H1 (cell line): ENCODE measurements around the gene NOC3L. TPM values are rescaled to one million over a fixed set of nuclear protein-coding genes. Genes with fewer than 3 reads are reported as not detected.

Experiments
- BRCA1 ChIP-seq: IDR thresholded peaks from 2 replicates; pipeline ENCODE4 v1.6.1; 2012; ENCODE audit warnings: low read depth, low read length, improper control_type of control experiment
- CBX8 ChIP-seq: fragments of 300-800, 300-1000 bp; sonication (generic); IDR thresholded peaks from 2 replicates; pipeline ENCODE4 v1.7.1; 2016; ENCODE audit warnings: low read depth, low read length, borderline replicate concordance
- CEBPB ChIP-seq: IDR thresholded peaks from 2 replicates; pipeline ENCODE4 v1.6.1; 2012; ENCODE audit warnings: low read depth, low read length
- CREB1 ChIP-seq: IDR thresholded peaks from 2 replicates; pipeline ENCODE4 v1.6.1; 2012; ENCODE audit warnings: inconsistent platforms
- CTCF ChIP-seq, 3 experiments: IDR thresholded peaks; 1 replicate in 2 of 3; 2 replicates in 1 of 3; pipeline versions ENCODE4 v1.5.1 to v1.6.1; 2011; ENCODE audit warnings: low read length in 3 of 3, mild to moderate bottlenecking in 3 of 3, inconsistent platforms in 2 of 3, low read depth in 1 of 3, moderate library complexity in 1 of 3; ENCODE audit not compliant: insufficient read depth in 1 of 3; ENCODE audit errors: control extremely low read depth in 1 of 3
- EGR1 ChIP-seq: IDR thresholded peaks from 2 replicates; pipeline ENCODE4 v1.6.1; 2011; ENCODE audit warnings: low read depth, low read length, borderline replicate concordance
- EP300 ChIP-seq, 2 experiments: IDR thresholded peaks; 1 replicate in 1 of 2; 2 replicates in 1 of 2; pipeline ENCODE4 v1.6.1; 2011 to 2012; ENCODE audit warnings: low read depth in 2 of 2, low read length in 2 of 2, mild to moderate bottlenecking in 2 of 2, borderline replicate concordance in 1 of 2, inconsistent platforms in 1 of 2, moderate library complexity in 1 of 2
- FOSL1 ChIP-seq: IDR thresholded peaks from 2 replicates; pipeline ENCODE4 v1.6.1; 2011; ENCODE audit warnings: mild to moderate bottlenecking, low read depth, low read length, moderate library complexity; ENCODE audit not compliant: insufficient read depth
- GABPA ChIP-seq: IDR thresholded peaks from 2 replicates; pipeline ENCODE4 v1.6.1; 2011; ENCODE audit warnings: mild to moderate bottlenecking, low read length, moderate library complexity, borderline replicate concordance; ENCODE audit not compliant: insufficient read depth
- KDM1A ChIP-seq: fragments of 200-600, 300-600 bp; sonication (generic); IDR thresholded peaks from 2 replicates; pipeline ENCODE4 v1.7.1; 2016; ENCODE audit warnings: mild to moderate bottlenecking, low read length, borderline replicate concordance
- KDM4A ChIP-seq: IDR thresholded peaks from one replicate; pipeline ENCODE4 v1.7.1; 2012; ENCODE audit warnings: low read depth, mild to moderate bottlenecking, moderate library complexity, low read length, inconsistent platforms; ENCODE audit not compliant: severe bottlenecking
- KDM5A ChIP-seq: fragments of 200-600 bp; IDR thresholded peaks from 2 replicates; pipeline ENCODE4 v1.7.1; 2012; ENCODE audit warnings: mild to moderate bottlenecking, low read length, inconsistent platforms, mixed read lengths
- MAFK ChIP-seq: IDR thresholded peaks from 2 replicates; pipeline ENCODE4 v1.6.1; 2012; ENCODE audit warnings: low read depth, mild to moderate bottlenecking, improper control_type of control experiment, low read length
- NANOG ChIP-seq: IDR thresholded peaks from 2 replicates; pipeline ENCODE4 v1.6.1; 2011; ENCODE audit warnings: low read length, low read depth, mild to moderate bottlenecking, inconsistent platforms; ENCODE audit not compliant: insufficient read depth, poor library complexity, severe bottlenecking
- PHF8 ChIP-seq: fragments of 200-600 bp; sonication (generic); conservative IDR thresholded peaks from 2 replicates; pipeline ENCODE4 v1.7.1; 2012; ENCODE audit warnings: low read depth, mild to moderate bottlenecking, inconsistent platforms, low read length, moderate library complexity
- POU5F1 ChIP-seq: IDR thresholded peaks from 2 replicates; pipeline ENCODE4 v1.6.1; 2011; ENCODE audit warnings: low read depth, mild to moderate bottlenecking, low read length, moderate library complexity
- RFX5 ChIP-seq: IDR thresholded peaks from 2 replicates; pipeline ENCODE4 v1.6.1; 2011; ENCODE audit warnings: low read depth, low read length, improper control_type of control experiment, borderline replicate concordance
- SIN3A ChIP-seq, 2 experiments: IDR thresholded peaks in 1 of 2; conservative IDR thresholded peaks in 1 of 2; 2 replicates each; pipeline ENCODE4 v1.6.1; 2011 to 2012; ENCODE audit warnings: low read length in 2 of 2, improper control_type of control experiment in 1 of 2, low read depth in 1 of 2, mild to moderate bottlenecking in 1 of 2
- SP2 ChIP-seq: IDR thresholded peaks from 2 replicates; pipeline ENCODE4 v1.6.1; 2012; ENCODE audit warnings: mild to moderate bottlenecking, low read length, inconsistent platforms
- SP4 ChIP-seq: IDR thresholded peaks from 2 replicates; pipeline ENCODE4 v1.6.1; 2012; ENCODE audit warnings: low read length, inconsistent platforms
- YY1 ChIP-seq: IDR thresholded peaks from 2 replicates; pipeline ENCODE4 v1.6.1; 2011; ENCODE audit warnings: low read depth, mild to moderate bottlenecking, low read length
- polyA plus RNA-seq, 7 experiments: library from polyadenylated mRNA; depleted of rRNA in 3 of 7; stranded (reverse) in 5 of 7; unstranded in 2 of 7; fragments of >200 nt in 5 of 7; fragments of 200-250 nt in 2 of 7; gene quantifications; 1 replicate in 5 of 7; 2 replicates in 1 of 7; 4 replicates in 1 of 7; pipeline versions ENCODE4 v1.2.1 to v1.2.3, GENCODE V29; 2011 to 2013; ENCODE audit warnings: missing spikeins in 2 of 7, mixed read lengths in 2 of 7
- total RNA-seq: library from RNA; stranded (reverse); fragmentation: NEBNext Ultra II Directional; extraction: Animal tissue kit (Norgen Biotek cat#: 25700); gene quantifications from 2 replicates; pipeline ENCODE4 v1.2.1, GENCODE V29; 2021

Gene NOC3L
- total and polyA plus RNA-seq, 2 of the 8 experiments (the other 6 are each of a cell fraction or from before 2014, with no cell fraction given): 7.1 to 39.1 TPM

GRCh38 chr10:94362360-94363250, at the start of gene NOC3L (continued):
- TF ChIP-seq CTCF (IDR thresholded peaks at IDR 0.05; ENCODE audit: control extremely low read depth in 1 of 3, insufficient read depth in 1 of 3, low read depth in 1 of 3, low read length in 3 of 3) (peak; percentile 46 to 63 (median 51)), PHF8 (peak; percentile 79), SP2 (peak; percentile 34; the same call in 1 of the 2 replicates), EP300 (IDR thresholded peaks at IDR 0.05; ENCODE audit: borderline replicate concordance in 1 of 2, low read depth in 2 of 2, low read length in 2 of 2) (no peak), EGR1 (0 out of 2 replicates have a peak, but pooled peaks have one; percentile 8), SP4 (no peak), NANOG (no peak), CREB1 (peak; percentile 45; the same call in 1 of the 2 replicates), GABPA (peak; percentile 97), CEBPB (no peak), POU5F1 (no peak), KDM5A (no peak), BRCA1 (peak; percentile 82), CBX8 (no peak), FOSL1 (no peak), SIN3A (conservative IDR thresholded peaks at IDR 0.05 in 1 of 2, IDR thresholded peaks at IDR 0.05 in 1 of 2; ENCODE audit: low read depth in 1 of 2, low read length in 2 of 2) (peak in 1 of 2 experiments; percentile 90; a peak in 2 of 4 replicates), MAFK (no peak), KDM4A (peak; percentile 89), YY1 (no peak), KDM1A (no peak), RFX5 (no peak)
